SH-SY5Y (cell line): Measurements from ENCODE around the gene C10orf90.

Experiments used
- GATA2 ChIP-seq: IDR thresholded peaks from 2 replicates; pipeline ENCODE4 v1.6.1; 2011; ENCODE audit warnings: mild to moderate bottlenecking, low read depth, low read length
- GATA3 ChIP-seq: IDR thresholded peaks from 2 replicates; pipeline ENCODE4 v1.6.1; 2011; ENCODE audit warnings: low read depth, mild to moderate bottlenecking, low read length, moderate library complexity

- TF ChIP-seq GATA2 (no peak), GATA3 (no peak)
Observed at GRCh38 chr10:126705131-126705530, 34.6 kb upstream of the C10orf90 start.
